ENCODE data around the gene VPS54.

Gene VPS54

DNA sequence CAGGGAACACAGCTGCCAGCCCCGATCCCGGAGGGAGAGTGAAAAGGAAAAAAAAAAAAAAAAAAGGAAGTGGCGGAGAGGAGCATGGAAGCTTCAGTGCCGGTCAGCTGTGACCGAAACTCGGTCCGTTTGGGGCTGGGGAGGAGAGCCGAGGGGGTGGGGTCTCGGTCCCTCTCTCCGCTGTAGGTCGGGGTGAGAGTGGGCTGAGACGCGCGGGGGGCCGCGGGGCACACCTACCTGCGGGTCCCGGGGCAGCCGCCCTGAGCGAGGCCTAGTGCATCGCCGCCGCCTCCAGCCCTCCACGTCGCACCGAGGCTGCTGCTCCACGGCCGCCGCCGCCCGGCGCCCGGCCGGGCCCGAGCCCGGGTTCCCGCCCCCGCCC, 536 bp downstream of the VPS54 start:
- peak overlapping the region; percentile 98 for H3K27ac Mint-ChIP-seq
- H3K4me1 Mint-ChIP-seq, result peaks cover 35% of the 10 kb centered on the region
- peaks cover 3% of the 10 kb centered on the region for H3K9me3 Mint-ChIP-seq
- DNase-seq, result no peak
- peaks cover 3% of the 10 kb centered on the region for H3K36me3 Mint-ChIP-seq (ENCODE audit: low read depth)
- TF ChIP-seq, protein P1, sequence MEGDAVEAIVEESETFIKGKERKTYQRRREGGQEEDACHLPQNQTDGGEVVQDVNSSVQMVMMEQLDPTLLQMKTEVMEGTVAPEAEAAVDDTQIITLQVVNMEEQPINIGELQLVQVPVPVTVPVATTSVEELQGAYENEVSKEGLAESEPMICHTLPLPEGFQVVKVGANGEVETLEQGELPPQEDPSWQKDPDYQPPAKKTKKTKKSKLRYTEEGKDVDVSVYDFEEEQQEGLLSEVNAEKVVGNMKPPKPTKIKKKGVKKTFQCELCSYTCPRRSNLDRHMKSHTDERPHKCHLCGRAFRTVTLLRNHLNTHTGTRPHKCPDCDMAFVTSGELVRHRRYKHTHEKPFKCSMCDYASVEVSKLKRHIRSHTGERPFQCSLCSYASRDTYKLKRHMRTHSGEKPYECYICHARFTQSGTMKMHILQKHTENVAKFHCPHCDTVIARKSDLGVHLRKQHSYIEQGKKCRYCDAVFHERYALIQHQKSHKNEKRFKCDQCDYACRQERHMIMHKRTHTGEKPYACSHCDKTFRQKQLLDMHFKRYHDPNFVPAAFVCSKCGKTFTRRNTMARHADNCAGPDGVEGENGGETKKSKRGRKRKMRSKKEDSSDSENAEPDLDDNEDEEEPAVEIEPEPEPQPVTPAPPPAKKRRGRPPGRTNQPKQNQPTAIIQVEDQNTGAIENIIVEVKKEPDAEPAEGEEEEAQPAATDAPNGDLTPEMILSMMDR (IDR thresholded peaks at IDR 0.05), result no peak
- peak overlapping the region; percentile 95 for H3K4me3 Mint-ChIP-seq
- no peaks in the 10 kb centered on the region for H3K27me3 Mint-ChIP-seq (ENCODE audit: low read depth, poor library complexity)

DNA sequence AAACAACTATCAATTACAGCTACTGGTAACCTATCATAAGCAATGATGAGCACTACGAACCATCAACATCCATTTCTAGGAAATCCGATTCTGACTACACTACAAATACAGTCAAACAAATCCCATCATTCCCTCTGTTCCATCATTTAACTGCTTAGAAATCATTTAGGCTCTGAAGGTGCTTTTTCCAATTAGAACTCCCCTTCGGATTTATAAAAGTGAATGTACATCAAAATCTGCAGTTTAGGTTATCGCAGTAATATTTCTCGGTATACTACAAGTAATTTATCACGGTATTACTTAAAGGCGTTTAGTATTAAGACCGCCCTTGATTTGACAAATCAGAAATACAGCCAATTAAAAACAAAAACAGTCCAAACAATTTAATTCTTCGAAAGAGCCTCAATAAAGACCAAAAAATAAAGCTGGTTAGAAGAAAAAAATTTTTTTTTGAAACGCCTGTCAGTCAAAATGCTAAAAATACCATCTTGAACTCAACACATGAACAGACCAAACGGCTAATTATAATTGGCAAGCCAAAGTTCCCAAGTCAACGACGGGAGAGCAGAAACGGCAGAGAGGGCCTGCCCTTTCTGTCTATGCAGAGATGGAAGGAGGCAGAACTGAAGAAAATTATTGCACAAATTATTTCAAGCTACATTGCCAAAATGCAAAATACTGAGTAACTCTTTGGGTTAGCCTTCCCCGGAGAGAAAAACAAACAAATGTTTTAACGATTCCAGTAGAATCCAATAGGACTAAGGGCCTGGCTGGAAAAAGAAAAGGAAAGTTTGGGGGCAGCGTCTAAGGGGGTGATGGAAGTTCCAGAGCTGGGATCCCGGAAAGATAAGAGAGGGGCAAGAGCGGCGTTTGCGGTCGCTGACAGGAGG, 1.2 kb downstream of the VPS54 start:
- Mint-ChIP-seq H3K27ac (peak overlapping the region; percentile 98), H3K4me1 (peaks cover 35% of the 10 kb centered on the region), H3K9me3 (peaks cover 3% of the 10 kb centered on the region), H3K4me3 (peak overlapping the region; percentile 95), H3K36me3 (ENCODE audit: low read depth) (peaks cover 5% of the 10 kb centered on the region), H3K27me3 (ENCODE audit: low read depth, poor library complexity) (no peaks in the 10 kb centered on the region)
- TF ChIP-seq, protein P1 (IDR thresholded peaks at IDR 0.05), result no peak
- peak; percentile 7 for DNase-seq

DNA sequence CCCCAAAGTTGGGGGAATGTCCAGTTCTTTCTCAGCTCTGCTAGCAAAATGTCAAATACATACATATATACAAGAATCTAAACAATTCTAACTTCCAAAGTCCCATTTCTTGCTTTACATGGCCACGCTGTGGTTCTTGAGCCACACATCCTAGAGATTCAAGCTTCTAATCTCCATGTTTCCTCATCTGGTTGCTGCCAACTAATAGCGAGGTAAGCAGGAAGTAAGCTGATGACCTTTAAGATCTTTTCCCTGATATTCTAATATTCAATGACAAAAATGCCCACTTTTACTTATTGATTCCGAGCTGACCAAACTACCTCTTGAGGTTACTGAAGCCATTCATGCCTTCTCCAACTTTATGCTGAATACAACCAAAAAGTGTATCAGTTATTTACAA, 3.3 kb downstream of the VPS54 start:
- TF ChIP-seq, protein P1 (IDR thresholded peaks at IDR 0.05), result no peak
- peaks cover 35% of the 10 kb centered on the region for H3K4me1 Mint-ChIP-seq
- H3K4me3 Mint-ChIP-seq, result peak overlapping the region; percentile 71
- H3K36me3 Mint-ChIP-seq (ENCODE audit: low read depth), result peaks cover 18% of the 10 kb centered on the region
- peaks cover 3% of the 10 kb centered on the region for H3K9me3 Mint-ChIP-seq
- no peaks in the 10 kb centered on the region for H3K27me3 Mint-ChIP-seq (ENCODE audit: low read depth, poor library complexity)
- no peak overlapping the region for H3K27ac Mint-ChIP-seq
- DNase-seq, result no peak

DNA sequence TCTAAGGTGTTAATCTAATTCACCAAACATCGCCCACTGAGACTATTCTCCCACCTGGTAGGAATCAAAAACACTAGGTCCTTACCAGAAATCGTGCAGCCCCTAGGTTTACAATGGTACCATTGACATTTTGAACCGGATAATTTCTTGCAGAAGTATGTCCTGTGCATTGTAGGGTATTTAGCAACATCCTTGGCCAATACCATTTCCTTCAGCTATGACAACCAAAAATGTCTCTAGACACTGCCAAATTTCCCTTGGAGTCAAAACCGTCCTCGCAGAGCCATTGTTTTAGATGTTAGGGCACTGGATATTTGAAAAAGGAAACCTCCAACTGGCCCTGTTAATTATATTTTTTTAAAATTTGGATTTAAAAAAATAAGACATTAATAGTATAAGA, 3.8 kb downstream of the VPS54 start:
- Mint-ChIP-seq H3K27ac (no peak overlapping the region), H3K36me3 (ENCODE audit: low read depth) (peaks cover 20% of the 10 kb centered on the region), H3K4me1 (peaks cover 31% of the 10 kb centered on the region), H3K4me3 (no peak overlapping the region), H3K27me3 (ENCODE audit: low read depth, poor library complexity) (no peaks in the 10 kb centered on the region), H3K9me3 (peaks cover under 1% of the 10 kb centered on the region)
- DNase-seq, result no peak
- TF ChIP-seq, protein P1 (IDR thresholded peaks at IDR 0.05), result no peak

DNA sequence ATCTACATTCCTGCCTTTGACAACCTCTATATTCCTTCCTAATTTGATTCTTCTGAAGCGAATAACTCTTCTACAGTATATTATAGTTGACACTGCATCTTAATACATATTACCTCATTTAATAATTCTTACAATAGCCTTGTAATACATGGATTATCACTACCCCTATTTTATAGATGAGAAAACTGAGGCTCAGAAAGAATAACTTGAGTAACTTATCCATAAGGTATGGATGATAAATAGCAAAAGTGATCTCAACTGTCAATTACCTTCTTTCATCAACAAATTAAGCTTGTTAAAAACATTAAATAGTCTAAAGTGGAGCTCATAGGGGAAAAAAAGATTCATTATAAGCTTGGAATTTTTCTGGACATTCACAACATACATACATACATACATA, 4.6 kb downstream of the VPS54 start:
- Mint-ChIP-seq H3K36me3 (ENCODE audit: low read depth) (peaks cover 23% of the 10 kb centered on the region), H3K9me3 (no peaks in the 10 kb centered on the region), H3K4me3 (no peak overlapping the region), H3K27me3 (ENCODE audit: low read depth, poor library complexity) (no peaks in the 10 kb centered on the region), H3K4me1 (peaks cover 24% of the 10 kb centered on the region), H3K27ac (no peak overlapping the region)
- no peak for DNase-seq
- TF ChIP-seq, protein P1 (IDR thresholded peaks at IDR 0.05), result no peak

DNA sequence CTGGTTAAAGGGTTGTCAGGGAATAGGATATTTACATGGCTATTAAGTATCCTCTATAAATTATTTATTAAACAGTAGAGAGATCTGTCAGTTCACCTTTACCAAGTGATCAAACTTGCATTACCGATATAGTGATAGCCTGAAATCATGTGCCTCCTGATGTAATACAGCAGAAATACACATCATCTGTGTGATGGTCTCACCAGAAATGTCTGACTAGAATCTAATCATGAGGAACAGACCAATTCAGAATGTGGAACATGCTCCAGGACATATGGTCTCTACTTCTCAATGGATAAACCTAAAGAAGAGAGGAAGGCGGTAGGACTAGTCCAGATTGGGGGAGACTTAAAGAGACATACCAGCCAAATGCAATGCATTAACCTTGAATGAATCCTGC, 6.2 kb downstream of the VPS54 start:
- Mint-ChIP-seq H3K36me3 (ENCODE audit: low read depth) (peaks cover 34% of the 10 kb centered on the region), H3K9me3 (no peaks in the 10 kb centered on the region), H3K4me1 (peaks cover 22% of the 10 kb centered on the region), H3K27me3 (ENCODE audit: low read depth, poor library complexity) (no peaks in the 10 kb centered on the region), H3K27ac (no peak overlapping the region), H3K4me3 (no peak overlapping the region)
- TF ChIP-seq, protein P1 (IDR thresholded peaks at IDR 0.05), result no peak
- DNase-seq, result no peak

Measured in nephron progenitor cell (in vitro differentiated cells).